Transverse colon (tissue), 4 donors: ENCODE results near the gene TMEM108. TPM values are rescaled to one million over a fixed set of nuclear protein-coding genes. Genes with fewer than 3 reads are reported as not detected.

Source experiments
- DNase-seq: peaks from one replicate; pipeline ENCODE4 v3.0.0-alpha.2; 2019
- H3K27ac ChIP-seq, 4 donors: fragments of 200-600 bp; sonication (generic); 2 replicates each; pipeline ENCODE4 v1.5.1; 2016 to 2018; ENCODE audit warnings: inconsistent platforms in 4 of 4
- H3K27me3 ChIP-seq: fragments of 200-600 bp; sonication (generic); 2 replicates; pipeline ENCODE4 v1.5.1; 2017; ENCODE audit warnings: inconsistent platforms
- H3K36me3 ChIP-seq, 4 donors: fragments of 200-600 bp; sonication (generic); 2 replicates each; pipeline ENCODE4 v1.5.1; 2017 to 2019; ENCODE audit warnings: inconsistent platforms in 4 of 4
- H3K4me1 ChIP-seq, 4 donors: fragments of 200-600 bp; sonication (generic); 2 replicates each; pipeline ENCODE4 v1.5.1; 2017 to 2020; ENCODE audit warnings: inconsistent platforms in 4 of 4
- H3K4me3 ChIP-seq, 4 donors: fragments of 200-600 bp; sonication (generic); 1 replicate in 1 of 4; 2 replicates in 3 of 4; pipeline versions ENCODE4 v1.5.1 to v1.6.1; 2017 to 2019; ENCODE audit warnings: inconsistent platforms in 4 of 4
- H3K9me3 ChIP-seq, 2 donors: fragments of 200-600 bp; sonication (generic); 2 replicates each; pipeline ENCODE4 v1.5.1; 2017 to 2019; ENCODE audit warnings: inconsistent platforms in 2 of 2
- CTCF ChIP-seq, 5 experiments: fragments of 200-600 bp in 3 of 5; fragments of 450-650 bp in 2 of 5; sonication (generic) in 3 of 5; IDR thresholded peaks; 1 replicate in 2 of 5; 2 replicates in 3 of 5; pipeline ENCODE4 v1.5.1; 2016 to 2017; ENCODE audit warnings: antibody characterized with exemption in 5 of 5, inconsistent platforms in 3 of 5, mild to moderate bottlenecking in 2 of 5, moderate library complexity in 1 of 5
- EP300 ChIP-seq: sonication (generic); formaldehyde crosslinking; IDR thresholded peaks from one replicate; pipeline ENCODE4 v1.6.1; 2017; ENCODE audit warnings: antibody characterized with exemption, low read depth
- POLR2A ChIP-seq: fragments of 450-650 bp; IDR thresholded peaks from one replicate; pipeline ENCODE4 v1.6.1; 2016; ENCODE audit warnings: antibody characterized with exemption, mild to moderate bottlenecking, moderate library complexity
- POLR2AphosphoS5 ChIP-seq, 3 donors: sonication (generic); formaldehyde crosslinking; IDR thresholded peaks; one replicate each; pipeline ENCODE4 v1.6.1; 2016; ENCODE audit warnings: antibody characterized with exemption in 3 of 3
- WGBS, 2 donors: methylation state at CpG; one replicate each; pipeline ENCODE4 v1.1.5; 2018; ENCODE audit warnings: low coverage in 1 of 2; 5-methylcytosine and 5-hydroxymethylcytosine counted together
- in situ Hi-C, 4 donors: fragments of 200-750 bp; cut with MboI; loops; one replicate each; pipeline versions ENCODE4 v1.15.0 to v1.15.1; 2017; ENCODE audit warnings: low sequenced_read_pairs in 3 of 4, low pct_ligation_motif_present in 1 of 4, low pct_unique_long_range_greater_than_20kb in 1 of 4
- intact Hi-C: fragments of 100-400 bp; cut with DNase I; formaldehyde crosslinking; loops from one replicate; pipeline ENCODE4 v1.15.1; 2023; ENCODE audit warnings: low total_unique reads
- total RNA-seq, 4 donors: library from RNA; depleted of rRNA; stranded (reverse); fragments of >200 nt; gene quantifications; one replicate each; pipeline ENCODE4 v1.1.0, GENCODE V29; 2016

TMEM108 gene
- total RNA-seq, 4 donors from 2014 or later = 0.14 to 1.4 (median 0.80) TPM; not detected in 1

GRCh38 chr3:133037436-133037835 is 755 bp upstream of the TMEM108 start:
- Histone ChIP-seq H3K27ac (no peak overlapping the region), H3K4me1 (peaks cover 0 to 9% (median 7%) of the 10 kb centered on the region in 4 donors), H3K4me3 (peak overlapping the region in 1 of 4 donors; percentile 61), H3K27me3 (peaks cover 35% of the 10 kb centered on the region), H3K36me3 (no peaks in the 10 kb centered on the region), H3K9me3 (no peaks in the 10 kb centered on the region)
- in situ Hi-C loops = loop anchor here (25.0 kb wide), 2 partner anchors 300 to 350 kb away; no protein-coding TSS in a partner anchor
- TF ChIP-seq EP300 (no peak), CTCF (IDR thresholded peaks at IDR 0.05) (no peak), POLR2A (no peak), POLR2AphosphoS5 (IDR thresholded peaks at IDR 0.05) (no peak)
- WGBS, 2 donors = 70 to 80% methylated on average over 8 to 9 of the region's 9 CpGs
- intact Hi-C loops = no loop called here
- no peak for DNase-seq

DNA sequence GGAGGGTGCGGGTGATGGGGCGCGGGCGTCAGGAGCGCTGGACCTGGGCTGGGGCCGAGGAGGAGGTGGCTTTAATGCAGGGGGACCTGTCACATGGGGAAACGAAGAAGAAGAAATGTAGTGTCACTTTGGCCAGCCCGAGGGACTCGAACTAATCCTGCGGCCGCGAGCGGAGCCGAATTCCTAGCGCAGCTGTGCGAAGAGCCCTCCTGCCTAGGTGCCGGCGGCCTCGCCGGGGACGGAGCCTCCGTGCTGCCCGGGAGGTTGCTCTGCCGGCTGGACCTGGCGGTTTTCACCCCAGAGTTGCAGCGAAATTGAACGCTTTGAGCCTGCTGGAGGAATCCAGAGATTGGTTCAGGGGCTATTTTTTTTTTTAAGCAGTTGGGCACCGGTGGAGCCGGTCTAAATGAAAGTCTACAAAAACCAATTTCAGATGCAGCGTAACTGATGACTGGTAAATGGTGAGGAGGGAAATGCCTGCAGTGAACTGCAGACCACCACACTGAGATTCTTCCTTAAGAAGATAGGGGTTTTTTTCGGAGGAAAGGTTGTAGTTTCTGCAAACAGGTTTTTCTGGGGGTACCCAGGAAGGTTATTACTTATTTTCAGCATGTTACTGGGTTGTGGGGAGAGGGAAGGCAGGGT is 662 bp downstream of the TMEM108 start:
- DNase-seq = no peak
- peak overlapping the region; percentile 35 to 61 (median 44) for H3K4me3 ChIP-seq
- WGBS, 2 donors = 10 to 16% methylated on average over 4 to 31 of the region's 31 CpGs

DNA sequence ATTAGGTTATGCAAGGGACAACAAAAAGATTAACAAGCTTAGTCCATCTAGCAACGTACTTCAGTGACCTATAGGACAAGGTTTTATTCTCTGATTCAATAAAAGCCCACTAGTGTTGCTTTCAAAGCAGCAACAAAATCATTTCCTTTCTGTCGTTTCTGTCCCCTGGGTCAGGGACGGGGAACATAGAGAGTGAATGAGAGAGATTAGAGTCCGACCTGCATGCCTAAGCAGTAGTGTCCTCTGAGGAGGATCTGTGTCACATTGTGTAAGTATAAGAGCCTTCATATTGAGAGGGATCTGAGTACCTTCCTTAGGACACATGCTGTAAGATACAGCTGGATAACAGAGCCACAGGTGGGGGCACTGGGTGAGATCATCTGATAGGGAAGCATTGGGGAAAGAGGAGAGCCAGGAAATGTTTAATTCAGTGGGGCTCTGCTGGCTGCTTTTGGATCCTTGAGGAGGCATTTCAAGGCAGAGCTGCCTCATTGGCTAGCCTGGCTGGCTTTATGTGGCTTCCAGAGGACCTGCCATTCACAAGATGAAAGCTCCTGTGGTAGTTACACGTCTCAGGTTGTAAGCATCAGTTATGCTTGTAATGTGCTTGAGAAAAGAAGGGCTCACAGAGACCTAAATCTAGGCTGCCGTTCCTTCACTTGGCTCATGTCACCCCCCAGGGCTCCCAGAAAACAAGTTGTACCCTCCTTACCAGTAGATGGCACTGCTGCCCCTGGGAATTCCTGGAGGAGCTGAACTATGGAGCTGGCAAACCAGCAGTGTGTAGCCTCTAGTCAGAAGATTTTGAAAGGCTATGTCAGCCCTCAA is 2.7 kb downstream of the TMEM108 start:
- Histone ChIP-seq H3K27me3 (peaks cover 35% of the 10 kb centered on the region), H3K4me3 (no peak overlapping the region), H3K27ac (no peak overlapping the region), H3K9me3 (no peaks in the 10 kb centered on the region), H3K36me3 (no peaks in the 10 kb centered on the region), H3K4me1 (peaks cover 0 to 9% (median 7%) of the 10 kb centered on the region in 4 donors)
- intact Hi-C loops (no loop called here), in situ Hi-C loops (loop anchor here (25.0 kb wide), 2 partner anchors 304 to 346 kb away; no protein-coding TSS in a partner anchor)
- peak; percentile 61 for DNase-seq
- TF ChIP-seq POLR2A (no peak), POLR2AphosphoS5 (IDR thresholded peaks at IDR 0.05) (no peak), EP300 (no peak), CTCF (IDR thresholded peaks at IDR 0.05) (peak; percentile 43 to 64 (median 55))
- 22 to 23% methylated on average over 4 to 6 of the region's 6 CpGs for WGBS, 2 donors

More for the DNA sequence above, 662 bp downstream of the TMEM108 start:
- H3K9me3 ChIP-seq = no peaks in the 10 kb centered on the region
- intact Hi-C loops (no loop called here), in situ Hi-C loops (loop anchor here (25.0 kb wide), 2 partner anchors 302 to 348 kb away; no protein-coding TSS in a partner anchor)
- no peak for TF ChIP-seq EP300
- no peak for TF ChIP-seq POLR2A
- no peak for TF ChIP-seq CTCF (IDR thresholded peaks at IDR 0.05)
- no peak for TF ChIP-seq POLR2AphosphoS5 (IDR thresholded peaks at IDR 0.05)
- H3K27ac ChIP-seq = no peak overlapping the region
- H3K4me1 ChIP-seq = peaks cover 0 to 9% (median 7%) of the 10 kb centered on the region in 4 donors
- peaks cover 35% of the 10 kb centered on the region for H3K27me3 ChIP-seq
- no peaks in the 10 kb centered on the region for H3K36me3 ChIP-seq

DNA sequence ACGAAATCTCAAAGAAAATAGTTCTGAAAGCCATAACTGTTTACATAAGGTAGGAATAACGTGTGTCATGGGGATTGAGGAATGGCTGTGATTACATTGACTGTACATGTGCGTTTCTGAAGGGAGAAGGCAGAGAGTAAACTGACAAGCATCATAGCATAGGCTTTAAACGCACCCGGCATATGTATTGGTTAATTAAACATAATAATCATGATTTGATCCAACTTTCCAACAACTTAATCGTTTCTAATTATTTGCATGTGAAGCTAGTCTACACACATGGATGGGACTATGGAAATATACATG is 3.3 kb downstream of the TMEM108 start:
- peaks cover 0 to 9% (median 7%) of the 10 kb centered on the region in 4 donors for H3K4me1 ChIP-seq
- H3K4me3 ChIP-seq = no peak overlapping the region
- WGBS, 2 donors = 24 to 33% methylated on average over 6 of the region's 6 CpGs
- TF ChIP-seq EP300 (no peak), POLR2A (no peak), CTCF (IDR thresholded peaks at IDR 0.05) (no peak), POLR2AphosphoS5 (IDR thresholded peaks at IDR 0.05) (no peak)
- intact Hi-C loops = no loop called here
- H3K36me3 ChIP-seq = no peaks in the 10 kb centered on the region
- in situ Hi-C loops = loop anchor here (25.0 kb wide), 2 partner anchors 304 to 346 kb away; no protein-coding TSS in a partner anchor
- H3K9me3 ChIP-seq = no peaks in the 10 kb centered on the region
- DNase-seq = no peak
- H3K27me3 ChIP-seq = peaks cover 34% of the 10 kb centered on the region
- H3K27ac ChIP-seq = no peak overlapping the region
